Psoas muscle (tissue), 8 donors: ENCODE measurements around the gene DENND1B. TPM values are rescaled to one million over a fixed set of nuclear protein-coding genes. Genes with fewer than 3 reads are reported as not detected.
A peak's percentile ranks its signal among the peaks of the same experiment; 100 is the strongest.

Experiments
- ATAC-seq, 4 donors: fragments of 200-7000 bp; cut with Tn5 transposase; one replicate each; pipeline ENCODE4 v1.9.1; 2020; ENCODE audit warnings: moderate library complexity in 3 of 4, mild to moderate bottlenecking in 2 of 4
- DNase-seq, 2 donors: peaks; one replicate each; pipeline ENCODE4 v3.0.0-alpha.2; 2020
- H3K27ac ChIP-seq: fragments of 200-600 bp; one replicate; pipeline ENCODE4 v1.8.0; 2022
- H3K27me3 ChIP-seq, 3 donors: fragments of 200-600 bp in 1 of 3; one replicate each; pipeline versions ENCODE4 v1.6.1 to v1.8.0; 2013 to 2022; ENCODE audit warnings: low read length in 2 of 3, mild to moderate bottlenecking in 2 of 3, moderate library complexity in 1 of 3; ENCODE audit not compliant: insufficient read depth in 3 of 3
- H3K36me3 ChIP-seq, 2 donors: fragments of 200-600 bp in 1 of 2; one replicate each; pipeline versions ENCODE4 v1.6.1 to v1.8.0; 2013 to 2022; ENCODE audit warnings: low read depth in 1 of 2, mild to moderate bottlenecking in 1 of 2, moderate library complexity in 1 of 2; ENCODE audit not compliant: insufficient read depth in 1 of 2
- H3K4me1 ChIP-seq: fragments of 200-600 bp; one replicate; pipeline ENCODE4 v1.8.0; 2022
- H3K4me3 ChIP-seq: fragments of 200-600 bp; one replicate; pipeline ENCODE4 v1.8.0; 2022; ENCODE audit warnings: mild to moderate bottlenecking
- H3K9me3 ChIP-seq: fragments of 200-600 bp; one replicate; pipeline ENCODE4 v1.8.0; 2022
- CTCF ChIP-seq: fragments of 200-600 bp; IDR thresholded peaks from one replicate; pipeline ENCODE4 v1.8.0; 2022; ENCODE audit warnings: antibody characterized with exemption
- WGBS, 3 donors: extraction: QIAGEN DNeasy Blood & Tissue Kit; methylation state at CpG; one replicate each; pipeline versions ENCODE4 v1.1.6 to v1.1.7; 2013; 5-methylcytosine and 5-hydroxymethylcytosine counted together
- intact Hi-C, 2 donors: fragments of 100-400 bp; cut with DNase I; formaldehyde crosslinking; loops; one replicate each; pipeline versions ENCODE4 v1.11.0 to v1.14.2; 2022
- polyA plus RNA-seq, 3 donors: library from polyadenylated mRNA; stranded (reverse); fragments of 200-250 nt; gene quantifications; one replicate each; pipeline ENCODE4 v1.2.3, GENCODE V29; 2013
- total RNA-seq, 4 donors: library from RNA; stranded (reverse); fragmentation: NEBNext Ultra II Directional in 2 of 4; extraction: Animal tissue kit (Norgen Biotek cat#: 25700) in 2 of 4; gene quantifications; one replicate each; pipeline versions ENCODE4 v1.2.1 to v1.2.4, GENCODE V29; 2021 to 2023
- donor health status: healthy with polysubstance abuse.
- donor health status: DM: no; HTN: no; CAD: no; lungs with moderate emphysema.
- donor health status: Bipolar disorder and iron deficiency.
- donor health status: healthy.
- donor health status: DM: yes; HTN: yes; CAD: no.
- donor health status: DM: no; HTN: no; CAD: no.
- donor health status: DM: no; HTN: no; CAD: no.
- donor health status: DM: yes; HTN: yes; CAD: no.

Gene DENND1B
- total and polyA plus RNA-seq, 7 donors, result 1.4 to 11.5 (median 6.2) TPM

- Histone ChIP-seq H3K36me3 (no peaks in the 10 kb centered on the region), H3K27ac (no peak overlapping the region), H3K9me3 (no peaks in the 10 kb centered on the region), H3K27me3 (no peaks in the 10 kb centered on the region), H3K4me3 (peak overlapping the region; percentile 88), H3K4me1 (peaks cover 31% of the 10 kb centered on the region)
- no peak for TF ChIP-seq CTCF
- ATAC-seq (no peak), DNase-seq (no peak)
- intact Hi-C loops, result loop anchor here in 1 of 2 donors (5.0 kb wide), 1 partner anchor 128 kb away; the partner anchor contains the start of gene C1orf53
- WGBS, 3 donors, result 33 to 51% (median 45%) methylated on average over 2 of the region's 2 CpGs
Measured at GRCh38 chr1:197773856-197774255, 1.4 kb downstream of the DENND1B start.

- TF ChIP-seq CTCF, result no peak
- Histone ChIP-seq H3K36me3 (no peaks in the 10 kb centered on the region), H3K4me3 (no peak overlapping the region), H3K27me3 (no peaks in the 10 kb centered on the region), H3K27ac (no peak overlapping the region), H3K9me3 (no peaks in the 10 kb centered on the region), H3K4me1 (peaks cover 37% of the 10 kb centered on the region)
- intact Hi-C loops, result loop anchor here in 1 of 2 donors (5.0 kb wide), 1 partner anchor 130 kb away; the partner anchor contains the start of gene C1orf53
- no peak for DNase-seq
- 62 to 78% (median 66%) methylated on average over 6 of the region's 6 CpGs for WGBS, 3 donors
- ATAC-seq, result no peak
Measured at GRCh38 chr1:197771904-197772556, 3.2 kb downstream of the DENND1B start.

- TF ChIP-seq CTCF, result no peak
- Histone ChIP-seq H3K27me3 (no peaks in the 10 kb centered on the region), H3K4me1 (peaks cover 37% of the 10 kb centered on the region), H3K36me3 (no peaks in the 10 kb centered on the region), H3K4me3 (no peak overlapping the region), H3K27ac (no peak overlapping the region), H3K9me3 (no peaks in the 10 kb centered on the region)
- ATAC-seq (peak in 3 of 4 donors; percentile 52 to 84 (median 74)), DNase-seq (no peak)
- intact Hi-C loops, result loop anchor here in 1 of 2 donors (5.0 kb wide), 1 partner anchor 131 kb away; the partner anchor contains the start of gene C1orf53
- 91 to 94% (median 92%) methylated on average over 2 of the region's 2 CpGs for WGBS, 3 donors
Measured at GRCh38 chr1:197771386-197771785, 3.9 kb downstream of the DENND1B start.

DNA sequence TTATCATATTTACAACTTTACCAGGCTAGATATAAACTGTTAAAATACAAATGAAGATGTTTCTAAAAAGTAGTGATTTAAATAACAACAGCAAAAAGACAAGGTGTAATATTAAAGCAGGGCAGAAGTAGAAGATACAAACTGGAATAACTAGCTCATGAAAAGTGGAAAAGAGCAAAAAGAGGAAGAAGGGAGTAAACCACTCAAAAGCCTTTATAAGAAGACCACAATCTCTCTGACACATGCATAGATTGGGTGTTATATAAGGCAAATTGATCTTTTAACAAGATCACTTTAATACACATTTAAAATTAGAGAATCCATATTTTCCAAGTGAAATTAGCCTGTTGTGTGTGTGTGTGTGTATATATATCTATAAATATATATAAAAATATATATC, 5.0 kb downstream of the DENND1B start:
- no peak for TF ChIP-seq CTCF
- DNase-seq (no peak), ATAC-seq (no peak)
- Histone ChIP-seq H3K27ac (no peak overlapping the region), H3K4me1 (peaks cover 43% of the 10 kb centered on the region), H3K9me3 (no peaks in the 10 kb centered on the region), H3K27me3 (no peaks in the 10 kb centered on the region), H3K36me3 (no peaks in the 10 kb centered on the region), H3K4me3 (no peak overlapping the region)
- intact Hi-C loops, result loop anchor here in 1 of 2 donors (5.0 kb wide), 1 partner anchor 132 kb away; the partner anchor contains the start of gene C1orf53
